Measurements from ENCODE around the gene AP1G2.

The AP1G2 gene

GRCh38 chr14:23518709-23519108 lies 48.9 kb downstream of the AP1G2 start:
- no peak for DNase-seq (ENCODE audit: low spot score)

GRCh38 chr14:23517650-23518326 lies 49.8 kb downstream of the AP1G2 start:
- DNase-seq (ENCODE audit: low spot score) = no peak

GRCh38 chr14:23514644-23514957 lies 53.0 kb downstream of the AP1G2 start:
- DNase-seq (ENCODE audit: low spot score) = no peak

- DNase-seq (ENCODE audit: low spot score) = no peak
These were observed 53.6 kb downstream of the AP1G2 start for GRCh38 chr14:23513818-23514643.

GRCh38 chr14:23513005-23513817 lies 54.4 kb downstream of the AP1G2 start:
- DNase-seq (ENCODE audit: low spot score) = no peak

- DNase-seq (ENCODE audit: low spot score) = no peak
These were observed 55.4 kb downstream of the AP1G2 start for GRCh38 chr14:23512156-23512555.

Measured in hematopoietic multipotent progenitor cell treated with erythropoietin and hydrocortisone succinate and interleukin-3 and kit ligand, for 17 days (in vitro differentiated cells).